ENCODE measurements around the gene ARF6. TPM values are rescaled to one million over a fixed set of nuclear protein-coding genes. Genes with fewer than 3 reads are reported as not detected.
"Not testable (repeated sequence)": the region's sequence is repeated elsewhere in the genome, so short reads cannot be mapped to it uniquely, and the experiment has no call there.

The ARF6 gene
- total RNA-seq, 1 donor from 2014 or later: 24.6 TPM

- ATAC-seq (no peak), DNase-seq (no peak)
- intact Hi-C loops (cut with micrococcal nuclease): no loop called here
Measured at GRCh38 chr14:49933704-49934103, 40.8 kb downstream of the ARF6 start.

GRCh38 chr14:49934646-49935045 lies 41.8 kb downstream of the ARF6 start:
- DNase-seq (no peak), ATAC-seq (no peak)
- intact Hi-C loops (cut with micrococcal nuclease): no loop called here

- DNase-seq (no peak), ATAC-seq (no peak)
- intact Hi-C loops (cut with micrococcal nuclease): no loop called here
Measured at GRCh38 chr14:49935526-49935925, 42.6 kb downstream of the ARF6 start.

- ATAC-seq; intact Hi-C loops (cut with micrococcal nuclease); DNase-seq: not testable (repeated sequence)
Measured at GRCh38 chr14:49936246-49936645, 43.4 kb downstream of the ARF6 start.

- intact Hi-C loops (cut with micrococcal nuclease); DNase-seq; ATAC-seq: not testable (repeated sequence)
Measured at GRCh38 chr14:49936882-49937281, 44.0 kb downstream of the ARF6 start.

GRCh38 chr14:49939215-49939614 lies 46.3 kb downstream of the ARF6 start:
- intact Hi-C loops (cut with micrococcal nuclease); ATAC-seq; DNase-seq: not testable (repeated sequence)

- intact Hi-C loops (cut with micrococcal nuclease): no loop called here
- DNase-seq (no peak), ATAC-seq (no peak)
Measured at GRCh38 chr14:49939884-49940510, 47.1 kb downstream of the ARF6 start.

GRCh38 chr14:49940808-49941421 lies 48.0 kb downstream of the ARF6 start:
- ATAC-seq (no peak), DNase-seq (no peak)
- intact Hi-C loops (cut with micrococcal nuclease): no loop called here

- no peak for ATAC-seq
- intact Hi-C loops (cut with micrococcal nuclease): no loop called here
- DNase-seq: no peak
Measured at GRCh38 chr14:49942090-49942489, 49.2 kb downstream of the ARF6 start.

GRCh38 chr14:49944501-49944900 lies 51.6 kb downstream of the ARF6 start:
- intact Hi-C loops (cut with micrococcal nuclease): no loop called here
- DNase-seq (no peak), ATAC-seq (no peak)

- ATAC-seq (no peak), DNase-seq (no peak)
- intact Hi-C loops (cut with micrococcal nuclease): no loop called here
Measured at GRCh38 chr14:49945448-49946319, 52.8 kb downstream of the ARF6 start.

Other genes starting within 250 kb of the ARF6 start
- gene POLE2, start 204.9 kb upstream of the ARF6 start, total RNA-seq: 0.40 TPM
- gene KLHDC1, start 200.0 kb upstream of the ARF6 start, total RNA-seq: 6.0 TPM
- gene KLHDC2, start 124.9 kb upstream of the ARF6 start, total RNA-seq: 85.5 TPM
- gene NEMF, start 40.3 kb upstream of the ARF6 start, total RNA-seq: 50.1 TPM
- gene VCPKMT, start 223.5 kb downstream of the ARF6 start, total RNA-seq: 3.0 TPM

Data from left ventricle myocardium superior (tissue), 1 donor.